ENCODE results near the gene INAFM2. TPM values are rescaled to one million over a fixed set of nuclear protein-coding genes. Genes with fewer than 3 reads are reported as not detected.

The INAFM2 gene
- total RNA-seq, 2 experiments from 2014 or later = 15.0 to 16.9 TPM

DNA sequence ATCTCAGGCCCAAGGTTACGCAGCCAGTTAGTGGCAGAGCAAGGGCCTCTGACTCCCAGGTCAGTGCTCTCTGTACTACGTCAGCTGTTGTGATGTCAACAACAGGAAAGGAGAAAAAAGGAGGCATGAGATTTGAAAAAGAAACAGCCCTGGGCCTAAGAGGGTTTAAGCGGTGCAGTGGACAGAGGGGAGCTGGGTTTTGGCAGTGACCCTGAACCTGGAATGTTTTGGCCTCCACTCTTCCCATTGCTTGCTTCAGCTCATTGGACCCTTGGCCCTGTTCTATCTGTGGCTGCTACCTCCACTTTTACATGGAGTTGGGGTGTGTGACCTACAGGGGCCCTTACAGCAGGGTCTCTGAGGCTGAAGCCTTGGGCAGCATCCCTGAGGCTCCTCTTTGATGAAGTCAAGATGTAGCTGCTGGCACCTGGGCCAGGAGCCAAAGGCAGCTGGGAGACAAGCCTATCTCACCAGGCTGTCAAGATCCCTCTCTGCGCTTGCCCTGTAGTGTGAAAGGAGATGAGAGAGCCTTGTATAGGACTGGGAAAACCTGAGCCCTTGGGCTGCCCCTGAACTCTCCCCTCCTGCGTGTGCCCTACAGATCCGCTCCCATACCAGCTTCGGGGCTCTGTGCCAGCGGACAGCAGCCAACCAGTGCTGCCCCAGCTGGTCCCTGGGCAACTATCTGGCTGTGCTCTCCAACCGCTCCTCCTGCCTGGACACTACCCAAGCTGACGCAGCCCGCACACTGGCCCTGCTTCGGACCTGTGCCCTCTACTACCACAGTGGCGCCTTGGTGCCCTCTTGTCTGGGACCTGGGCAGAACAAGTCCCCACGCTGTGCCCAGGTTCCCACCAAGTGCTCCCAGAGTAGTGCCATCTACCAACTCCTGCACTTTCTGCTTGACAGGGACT lies 43.2 kb downstream of the INAFM2 start:
- intact Hi-C loops (cut with micrococcal nuclease) = no loop called here
- DNase-seq = no peak
- Mint-ChIP-seq H3K27me3 (no peaks in the 10 kb centered on the region), H3K4me1 (ENCODE audit: low read depth) (peaks cover 20% of the 10 kb centered on the region), H3K27ac (no peak overlapping the region), H3K9me3 (no peaks in the 10 kb centered on the region), H3K4me3 (peak overlapping the region; percentile 82), H3K36me3 (ENCODE audit: low read depth) (no peaks in the 10 kb centered on the region)
- TF ChIP-seq, protein P1, sequence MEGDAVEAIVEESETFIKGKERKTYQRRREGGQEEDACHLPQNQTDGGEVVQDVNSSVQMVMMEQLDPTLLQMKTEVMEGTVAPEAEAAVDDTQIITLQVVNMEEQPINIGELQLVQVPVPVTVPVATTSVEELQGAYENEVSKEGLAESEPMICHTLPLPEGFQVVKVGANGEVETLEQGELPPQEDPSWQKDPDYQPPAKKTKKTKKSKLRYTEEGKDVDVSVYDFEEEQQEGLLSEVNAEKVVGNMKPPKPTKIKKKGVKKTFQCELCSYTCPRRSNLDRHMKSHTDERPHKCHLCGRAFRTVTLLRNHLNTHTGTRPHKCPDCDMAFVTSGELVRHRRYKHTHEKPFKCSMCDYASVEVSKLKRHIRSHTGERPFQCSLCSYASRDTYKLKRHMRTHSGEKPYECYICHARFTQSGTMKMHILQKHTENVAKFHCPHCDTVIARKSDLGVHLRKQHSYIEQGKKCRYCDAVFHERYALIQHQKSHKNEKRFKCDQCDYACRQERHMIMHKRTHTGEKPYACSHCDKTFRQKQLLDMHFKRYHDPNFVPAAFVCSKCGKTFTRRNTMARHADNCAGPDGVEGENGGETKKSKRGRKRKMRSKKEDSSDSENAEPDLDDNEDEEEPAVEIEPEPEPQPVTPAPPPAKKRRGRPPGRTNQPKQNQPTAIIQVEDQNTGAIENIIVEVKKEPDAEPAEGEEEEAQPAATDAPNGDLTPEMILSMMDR (IDR thresholded peaks at IDR 0.05) = no peak
- no peak for ATAC-seq
- CTCF ChIA-PET = interaction anchor here (1.0 to 5.3 kb wide), 12 partner anchors 9 to 153 kb away, joined by 3 to 83 read pairs (median 8); partner anchors contain the start of genes BAHD1, CCDC9B, CHST14 and DISP2
- POLR2A ChIA-PET = interaction anchor here (0.6 to 1.9 kb wide), 12 partner anchors 9 to 280 kb away, joined by 3 to 7 read pairs (median 4); partner anchors contain the start of genes DISP2 and KNSTRN

DNA sequence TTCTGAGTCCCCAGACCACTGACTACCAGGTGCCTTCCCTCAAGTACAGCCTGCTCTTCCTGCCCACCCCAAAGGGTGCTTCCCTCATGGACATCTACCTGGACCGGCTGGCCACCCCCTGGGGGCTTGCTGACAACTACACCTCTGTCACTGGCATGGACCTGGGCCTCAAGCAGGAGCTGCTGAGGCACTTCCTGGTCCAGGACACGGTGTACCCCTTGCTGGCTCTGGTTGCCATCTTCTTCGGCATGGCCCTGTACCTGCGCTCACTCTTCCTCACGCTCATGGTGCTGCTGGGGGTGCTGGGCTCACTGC lies 43.8 kb downstream of the INAFM2 start:
- H3K4me3 Mint-ChIP-seq = peak overlapping the region; percentile 82
- ATAC-seq = no peak
- no peak for DNase-seq
- TF ChIP-seq, protein P1 (IDR thresholded peaks at IDR 0.05) = no peak
- H3K27me3 Mint-ChIP-seq = no peaks in the 10 kb centered on the region
- CTCF ChIA-PET = interaction anchor here (0.9 to 5.3 kb wide), 17 partner anchors 10 to 153 kb away, joined by 3 to 83 read pairs (median 9); partner anchors contain the start of genes BAHD1, CCDC9B, CHST14 and DISP2
- H3K9me3 Mint-ChIP-seq = no peaks in the 10 kb centered on the region
- no peaks in the 10 kb centered on the region for H3K36me3 Mint-ChIP-seq (ENCODE audit: low read depth)
- peak overlapping the region; percentile 79 for H3K27ac Mint-ChIP-seq
- POLR2A ChIA-PET = interaction anchor here (0.9 to 1.8 kb wide), 9 partner anchors 9 to 55 kb away, joined by 3 to 6 read pairs (median 4); partner anchors contain the start of genes DISP2 and KNSTRN
- intact Hi-C loops (cut with micrococcal nuclease) = no loop called here
- peaks cover 20% of the 10 kb centered on the region for H3K4me1 Mint-ChIP-seq (ENCODE audit: low read depth)

DNA sequence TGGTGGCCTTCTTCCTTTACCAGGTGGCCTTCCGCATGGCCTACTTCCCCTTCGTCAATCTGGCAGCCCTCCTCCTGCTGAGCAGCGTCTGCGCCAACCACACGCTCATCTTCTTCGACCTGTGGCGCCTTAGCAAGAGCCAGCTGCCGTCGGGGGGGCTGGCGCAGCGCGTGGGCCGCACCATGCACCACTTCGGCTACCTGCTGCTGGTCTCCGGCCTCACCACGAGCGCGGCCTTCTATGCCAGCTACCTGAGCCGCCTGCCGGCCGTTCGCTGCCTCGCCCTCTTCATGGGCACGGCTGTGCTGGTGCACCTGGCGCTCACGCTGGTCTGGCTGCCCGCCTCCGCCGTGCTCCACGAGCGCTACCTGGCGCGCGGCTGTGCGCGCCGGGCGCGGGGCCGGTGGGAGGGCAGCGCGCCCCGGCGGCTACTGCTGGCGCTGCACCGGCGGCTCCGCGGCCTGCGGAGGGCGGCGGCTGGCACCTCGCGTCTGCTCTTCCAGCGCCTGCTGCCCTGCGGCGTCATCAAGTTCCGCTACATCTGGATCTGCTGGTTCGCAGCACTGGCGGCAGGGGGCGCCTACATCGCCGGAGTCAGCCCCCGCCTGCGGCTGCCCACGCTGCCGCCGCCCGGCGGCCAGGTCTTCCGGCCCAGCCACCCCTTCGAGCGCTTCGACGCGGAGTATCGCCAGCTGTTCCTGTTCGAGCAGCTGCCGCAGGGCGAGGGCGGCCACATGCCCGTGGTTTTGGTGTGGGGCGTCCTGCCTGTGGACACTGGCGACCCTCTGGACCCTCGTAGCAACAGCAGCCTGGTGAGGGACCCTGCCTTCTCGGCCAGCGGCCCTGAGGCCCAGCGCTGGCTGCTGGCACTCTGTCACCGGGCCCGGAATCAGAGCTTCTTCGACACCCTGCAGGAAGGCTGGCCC lies 44.5 kb downstream of the INAFM2 start:
- peak overlapping the region; percentile 82 for H3K4me3 Mint-ChIP-seq
- no peaks in the 10 kb centered on the region for H3K36me3 Mint-ChIP-seq (ENCODE audit: low read depth)
- CTCF ChIA-PET = interaction anchor here (0.9 to 5.3 kb wide), 26 partner anchors 10 to 152 kb away, joined by 3 to 83 read pairs (median 5); partner anchors contain the start of genes BAHD1, CCDC9B, CHST14 and DISP2
- ATAC-seq = peak; percentile 98
- no peaks in the 10 kb centered on the region for H3K9me3 Mint-ChIP-seq
- peak overlapping the region; percentile 79 for H3K27ac Mint-ChIP-seq
- TF ChIP-seq, protein P1 (IDR thresholded peaks at IDR 0.05) = peak; percentile 96
- H3K4me1 Mint-ChIP-seq (ENCODE audit: low read depth) = peaks cover 20% of the 10 kb centered on the region
- POLR2A ChIA-PET = interaction anchor here (0.8 to 2.6 kb wide), 14 partner anchors 10 to 54 kb away, joined by 3 to 7 read pairs (median 4); partner anchors contain the start of genes DISP2 and KNSTRN
- no peaks in the 10 kb centered on the region for H3K27me3 Mint-ChIP-seq
- DNase-seq = peak; percentile 92
- intact Hi-C loops (cut with micrococcal nuclease) = no loop called here

DNA sequence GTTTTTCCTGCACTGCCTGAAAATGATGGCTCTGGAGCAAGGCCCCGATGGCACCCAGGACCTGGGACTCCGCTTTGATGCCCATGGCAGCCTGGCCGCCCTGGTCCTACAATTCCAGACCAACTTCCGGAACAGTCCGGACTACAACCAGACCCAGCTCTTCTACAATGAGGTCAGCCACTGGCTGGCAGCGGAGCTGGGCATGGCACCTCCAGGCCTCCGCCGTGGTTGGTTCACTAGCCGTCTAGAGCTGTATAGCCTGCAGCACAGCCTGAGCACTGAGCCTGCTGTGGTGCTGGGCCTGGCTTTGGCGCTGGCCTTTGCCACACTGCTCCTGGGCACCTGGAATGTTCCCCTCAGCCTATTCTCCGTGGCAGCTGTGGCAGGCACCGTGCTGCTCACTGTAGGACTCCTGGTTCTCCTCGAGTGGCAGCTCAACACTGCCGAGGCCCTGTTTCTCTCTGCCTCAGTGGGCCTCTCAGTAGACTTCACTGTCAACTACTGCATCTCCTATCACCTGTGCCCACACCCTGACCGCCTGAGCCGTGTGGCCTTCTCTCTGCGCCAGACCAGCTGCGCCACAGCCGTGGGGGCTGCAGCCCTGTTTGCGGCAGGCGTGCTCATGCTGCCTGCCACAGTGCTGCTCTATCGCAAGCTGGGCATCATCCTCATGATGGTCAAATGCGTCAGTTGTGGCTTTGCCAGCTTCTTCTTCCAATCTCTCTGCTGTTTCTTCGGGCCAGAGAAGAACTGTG lies 45.4 kb downstream of the INAFM2 start:
- POLR2A ChIA-PET = interaction anchor here (0.8 to 2.6 kb wide), 9 partner anchors 9 to 51 kb away, joined by 3 to 7 read pairs (median 3); partner anchors contain the start of gene KNSTRN
- Mint-ChIP-seq H3K4me3 (no peak overlapping the region), H3K36me3 (ENCODE audit: low read depth) (no peaks in the 10 kb centered on the region), H3K27ac (no peak overlapping the region), H3K4me1 (ENCODE audit: low read depth) (peaks cover 20% of the 10 kb centered on the region), H3K9me3 (no peaks in the 10 kb centered on the region), H3K27me3 (no peaks in the 10 kb centered on the region)
- CTCF ChIA-PET = interaction anchor here (1.0 to 5.3 kb wide), 22 partner anchors 9 to 151 kb away, joined by 3 to 83 read pairs (median 6); partner anchors contain the start of genes CCDC9B, CHST14, DISP2 and IVD
- TF ChIP-seq, protein P1 (IDR thresholded peaks at IDR 0.05) = no peak
- DNase-seq (no peak), ATAC-seq (no peak)
- intact Hi-C loops (cut with micrococcal nuclease) = no loop called here
